H1 (cell line): ENCODE data around the gene PDE2A. TPM values are rescaled to one million over a fixed set of nuclear protein-coding genes. Genes with fewer than 3 reads are reported as not detected.

Experiments used
- BACH1 ChIP-seq: IDR thresholded peaks from 2 replicates; pipeline ENCODE4 v1.6.1; 2012; ENCODE audit warnings: low read length, improper control_type of control experiment
- polyA plus RNA-seq, 7 experiments: library from polyadenylated mRNA; depleted of rRNA in 3 of 7; stranded (reverse) in 5 of 7; unstranded in 2 of 7; fragments of >200 nt in 5 of 7; fragments of 200-250 nt in 2 of 7; gene quantifications; 1 replicate in 5 of 7; 2 replicates in 1 of 7; 4 replicates in 1 of 7; pipeline versions ENCODE4 v1.2.1 to v1.2.3, GENCODE V29; 2011 to 2013; ENCODE audit warnings: missing spikeins in 2 of 7, mixed read lengths in 2 of 7
- total RNA-seq: library from RNA; stranded (reverse); fragmentation: NEBNext Ultra II Directional; extraction: Animal tissue kit (Norgen Biotek cat#: 25700); gene quantifications from 2 replicates; pipeline ENCODE4 v1.2.1, GENCODE V29; 2021

Gene PDE2A
- total and polyA plus RNA-seq, 2 of the 8 experiments (the other 6 are each of a cell fraction or from before 2014, with no cell fraction given) = 3.4 to 7.1 TPM

- TF ChIP-seq BACH1 = no peak
Observed at GRCh38 chr11:72591023-72591422, 83.2 kb downstream of the PDE2A start (continued).
